Tibial artery (tissue), 4 donors: Measurements from ENCODE around the gene TES.

Experiments used
- DNase-seq, 2 donors: peaks; one replicate each; pipeline ENCODE4 v3.0.0-alpha.2; 2019
- H3K27ac ChIP-seq, 2 donors: fragments of 200-600 bp; sonication (generic) in 1 of 2; 1 replicate in 1 of 2; 2 replicates in 1 of 2; pipeline ENCODE4 v1.5.1; 2018 to 2019; ENCODE audit warnings: mild to moderate bottlenecking in 1 of 2
- H3K27me3 ChIP-seq, 2 donors: fragments of 200-600 bp; sonication (generic) in 1 of 2; one replicate each; pipeline versions ENCODE4 v1.5.1 to v1.6.0; 2016 to 2019
- H3K36me3 ChIP-seq, 3 donors: fragments of 200-600 bp; sonication (generic) in 2 of 3; one replicate each; pipeline ENCODE4 v1.5.1; 2016 to 2019; ENCODE audit warnings: mild to moderate bottlenecking in 2 of 3
- H3K4me1 ChIP-seq, 4 donors: fragments of 200-600 bp; sonication (generic) in 2 of 4; 1 replicate in 3 of 4; 2 replicates in 1 of 4; pipeline ENCODE4 v1.5.1; 2016 to 2019
- H3K4me3 ChIP-seq, 2 donors: fragments of 200-600 bp; sonication (generic) in 1 of 2; 1 replicate in 1 of 2; 2 replicates in 1 of 2; pipeline ENCODE4 v1.5.1; 2018 to 2019; ENCODE audit warnings: mild to moderate bottlenecking in 2 of 2
- H3K9me3 ChIP-seq, 3 donors: fragments of 200-600 bp; sonication (generic) in 1 of 3; one replicate each; pipeline ENCODE4 v1.5.1; 2016 to 2019
- CTCF ChIP-seq, 2 experiments: fragments of 200-600 bp in 1 of 2; fragments of 450-650 bp in 1 of 2; IDR thresholded peaks; one replicate each; pipeline ENCODE4 v1.5.1; 2017 to 2019; ENCODE audit warnings: antibody characterized with exemption in 2 of 2, mild to moderate bottlenecking in 1 of 2, moderate library complexity in 1 of 2
- intact Hi-C: fragments of 100-400 bp; cut with DNase I; formaldehyde crosslinking; loops from one replicate; pipeline ENCODE4 v1.15.0; 2023; ENCODE audit warnings: low total_unique reads

The TES gene

GRCh38 chr7:116307253-116307652 lies 96.9 kb downstream of the TES start:
- H3K27me3 ChIP-seq: no peaks in the 10 kb centered on the region
- H3K9me3 ChIP-seq: no peaks in the 10 kb centered on the region
- intact Hi-C loops: no loop called here
- no peak for TF ChIP-seq CTCF (IDR thresholded peaks at IDR 0.05)
- H3K36me3 ChIP-seq: no peaks in the 10 kb centered on the region
- no peak overlapping the region for H3K4me3 ChIP-seq
- no peak overlapping the region for H3K27ac ChIP-seq
- H3K4me1 ChIP-seq: no peaks in the 10 kb centered on the region
- DNase-seq: no peak
